NCI-H146 (cell line): ENCODE data around the gene HOXC5.

Experiments
- DNase-seq: peaks from one replicate; lab custom pipeline; 2025; lab: John Stamatoyannopoulos, UW

HOXC5 gene

GRCh38 chr12:54032627-54033100 is at the start of gene HOXC5:
Gene HOXC5, plus strand, starts transcription at chr12:54033050. Its CDS starts 73 bp downstream, at chr12:54033123.
- DNase-seq = peak; percentile 60

DNA sequence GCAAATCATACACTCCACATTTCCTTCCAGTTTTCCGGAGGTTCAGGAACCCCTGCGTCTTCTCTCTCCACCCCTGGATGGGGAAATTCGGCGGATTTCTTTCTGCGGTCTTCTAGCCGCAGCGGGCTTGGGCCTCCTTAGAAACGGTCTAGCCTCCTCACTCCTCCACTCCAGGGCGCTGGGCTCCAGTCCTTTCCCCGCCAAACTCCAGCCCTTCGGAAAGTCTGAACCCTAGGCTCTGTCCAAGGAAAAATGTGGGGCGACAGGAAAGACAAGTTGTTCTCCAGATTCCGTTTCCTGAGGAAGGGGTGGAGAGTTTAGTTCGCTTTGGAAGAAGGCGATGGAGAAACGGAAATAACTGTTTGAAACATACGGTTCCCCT is 49.3 kb upstream of the HOXC5 start:
- no peak for DNase-seq

DNA sequence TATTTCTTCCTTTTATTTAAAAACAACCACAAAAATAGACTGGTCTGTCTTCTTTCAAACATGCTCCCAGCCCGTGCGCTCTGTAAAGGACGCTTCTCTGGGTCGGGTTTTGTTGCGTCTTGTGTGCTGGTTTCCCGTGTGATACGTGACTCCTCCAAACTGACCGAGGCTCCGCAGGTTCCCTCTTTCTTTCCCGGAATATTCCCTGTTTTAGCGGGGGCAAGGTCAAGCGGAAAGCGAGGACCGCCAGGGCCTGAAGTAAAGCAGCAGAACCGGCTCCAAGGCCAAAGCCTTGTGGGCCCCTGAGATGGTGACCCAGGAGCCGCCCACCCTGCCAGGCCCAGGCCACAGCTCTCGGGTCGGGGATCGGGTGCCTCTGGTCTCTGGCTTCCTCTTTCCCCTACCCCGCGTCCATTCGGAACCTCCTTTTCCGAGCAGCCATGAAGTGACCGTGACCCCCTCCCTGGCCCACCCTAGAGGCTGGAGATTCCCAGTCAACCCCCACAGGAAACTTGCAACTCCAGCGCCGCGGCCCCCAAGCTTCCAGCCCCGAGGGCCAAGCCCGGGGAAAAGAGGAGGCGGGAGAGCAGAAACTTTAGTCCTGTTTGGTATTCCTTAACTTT is 48.8 kb upstream of the HOXC5 start:
- DNase-seq = no peak

DNA sequence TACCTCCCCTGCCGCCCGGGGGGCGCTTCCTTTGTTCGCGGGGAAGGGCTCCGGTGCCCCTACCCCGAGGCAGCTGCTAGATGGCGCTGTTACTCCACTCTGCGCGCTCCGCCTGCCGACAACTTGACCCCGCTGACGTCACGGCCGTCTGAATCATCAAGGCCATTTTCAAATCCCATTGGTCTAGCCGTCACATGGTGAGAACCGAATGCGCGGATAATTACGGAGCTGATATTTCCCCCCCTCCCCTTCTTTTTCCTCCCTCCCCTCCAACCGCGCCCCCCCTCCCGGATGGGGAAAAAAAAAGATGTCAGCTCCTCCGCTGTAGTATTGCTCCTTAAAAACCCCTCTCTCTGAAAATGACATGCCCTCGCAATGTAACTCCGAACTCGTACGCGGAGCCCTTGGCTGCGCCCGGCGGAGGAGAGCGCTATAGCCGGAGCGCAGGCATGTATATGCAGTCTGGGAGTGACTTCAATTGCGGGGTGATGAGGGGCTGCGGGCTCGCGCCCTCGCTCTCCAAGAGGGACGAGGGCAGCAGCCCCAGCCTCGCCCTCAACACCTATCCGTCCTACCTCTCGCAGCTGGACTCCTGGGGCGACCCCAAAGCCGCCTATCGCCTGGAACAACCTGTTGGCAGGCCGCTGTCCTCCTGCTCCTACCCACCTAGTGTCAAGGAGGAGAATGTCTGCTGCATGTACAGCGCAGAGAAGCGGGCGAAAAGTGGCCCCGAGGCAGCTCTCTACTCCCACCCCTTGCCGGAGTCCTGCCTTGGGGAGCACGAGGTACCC is 47.8 kb upstream of the HOXC5 start, which contains the start of gene HOXC10:
Gene HOXC10, plus strand, starts transcription at position 246 of the 791 bp plus-strand sequence. Its CDS starts 114 bp downstream, at position 360.
- peak; percentile 14 for DNase-seq

GRCh38 chr12:53985692-53985993 is 47.2 kb upstream of the HOXC5 start:
- no peak for DNase-seq

- no peak for DNase-seq
Observed at GRCh38 chr12:53985994-53986685, 46.7 kb upstream of the HOXC5 start.

DNA sequence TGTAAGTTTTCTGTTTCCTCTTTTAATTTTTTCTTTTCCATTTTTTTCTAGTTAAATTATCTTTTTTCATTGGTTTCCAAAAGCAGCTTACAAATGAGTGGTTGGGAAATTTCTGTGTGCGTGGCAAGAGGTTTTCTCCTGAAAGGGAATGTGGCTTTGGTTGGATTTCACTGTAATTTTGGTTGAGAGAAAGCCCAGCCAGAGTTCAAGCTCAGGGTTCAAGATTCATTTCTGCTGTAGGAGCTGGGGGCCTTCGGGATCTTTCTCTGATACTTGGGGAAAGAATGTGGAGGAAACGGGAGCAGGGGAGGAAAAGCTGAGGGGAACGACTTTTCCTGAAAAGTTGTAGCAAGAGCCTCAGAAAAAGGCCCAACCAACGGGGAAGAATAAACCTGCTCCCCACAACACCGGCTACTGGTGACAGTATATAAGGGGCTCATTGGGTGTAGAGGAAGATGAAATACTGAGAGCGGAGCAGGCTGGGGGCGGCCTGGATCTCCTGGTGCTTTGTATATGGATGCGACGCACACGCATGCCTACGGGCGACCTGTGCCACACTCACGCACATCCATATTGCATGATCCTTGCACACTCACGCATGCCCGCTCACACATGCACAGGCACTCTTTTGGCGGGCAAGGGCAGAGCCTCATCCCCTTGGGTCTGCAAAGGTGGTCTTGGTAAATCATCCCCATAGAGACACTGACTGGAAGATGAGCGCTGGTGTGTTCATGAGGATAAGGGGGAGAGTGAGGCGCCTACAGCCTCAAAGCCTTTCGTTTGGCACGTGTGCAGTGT is 46.0 kb upstream of the HOXC5 start:
- no peak for DNase-seq

GRCh38 chr12:53987787-53988230 is 45.0 kb upstream of the HOXC5 start:
- no peak for DNase-seq

- DNase-seq = no peak
Observed at GRCh38 chr12:53988541-53989226, 44.2 kb upstream of the HOXC5 start.

DNA sequence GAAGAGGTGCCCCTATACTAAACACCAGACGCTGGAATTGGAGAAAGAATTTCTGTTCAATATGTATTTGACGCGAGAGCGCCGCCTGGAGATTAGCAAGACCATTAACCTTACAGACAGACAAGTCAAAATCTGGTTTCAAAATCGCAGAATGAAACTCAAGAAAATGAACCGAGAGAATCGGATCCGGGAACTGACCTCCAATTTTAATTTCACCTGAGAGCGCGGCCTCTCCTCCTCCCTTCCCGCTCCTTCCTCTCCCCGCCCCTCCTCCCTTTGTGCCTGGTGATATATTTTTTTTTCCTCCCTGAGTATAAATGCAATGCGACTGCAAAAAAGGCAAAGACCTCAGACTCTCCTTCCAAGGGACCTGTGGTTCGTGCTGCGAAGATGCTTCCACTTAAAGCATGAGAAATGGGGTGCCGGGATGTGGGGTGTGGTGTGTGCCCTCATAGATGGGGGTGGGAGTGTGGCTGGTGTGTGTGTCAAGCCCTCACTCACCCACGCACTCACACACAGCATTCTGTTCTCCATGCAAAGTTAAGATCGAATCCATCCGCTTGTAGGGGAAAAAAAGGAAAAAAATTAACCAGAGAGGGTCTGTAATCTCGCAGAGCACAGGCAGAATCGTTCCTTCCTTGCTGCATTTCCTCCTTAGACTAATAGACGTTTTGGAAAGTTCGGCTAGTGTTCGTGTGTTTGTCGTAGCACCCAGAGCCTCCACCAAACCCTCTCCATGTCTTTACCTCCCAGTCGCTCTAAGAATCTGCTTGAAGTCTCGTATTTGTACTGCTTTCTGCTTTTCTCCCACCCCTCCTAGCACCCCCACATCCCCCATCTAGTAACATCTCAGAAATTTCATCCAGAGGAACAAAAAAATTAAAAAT is 43.4 kb upstream of the HOXC5 start:
- DNase-seq = no peak

DNA sequence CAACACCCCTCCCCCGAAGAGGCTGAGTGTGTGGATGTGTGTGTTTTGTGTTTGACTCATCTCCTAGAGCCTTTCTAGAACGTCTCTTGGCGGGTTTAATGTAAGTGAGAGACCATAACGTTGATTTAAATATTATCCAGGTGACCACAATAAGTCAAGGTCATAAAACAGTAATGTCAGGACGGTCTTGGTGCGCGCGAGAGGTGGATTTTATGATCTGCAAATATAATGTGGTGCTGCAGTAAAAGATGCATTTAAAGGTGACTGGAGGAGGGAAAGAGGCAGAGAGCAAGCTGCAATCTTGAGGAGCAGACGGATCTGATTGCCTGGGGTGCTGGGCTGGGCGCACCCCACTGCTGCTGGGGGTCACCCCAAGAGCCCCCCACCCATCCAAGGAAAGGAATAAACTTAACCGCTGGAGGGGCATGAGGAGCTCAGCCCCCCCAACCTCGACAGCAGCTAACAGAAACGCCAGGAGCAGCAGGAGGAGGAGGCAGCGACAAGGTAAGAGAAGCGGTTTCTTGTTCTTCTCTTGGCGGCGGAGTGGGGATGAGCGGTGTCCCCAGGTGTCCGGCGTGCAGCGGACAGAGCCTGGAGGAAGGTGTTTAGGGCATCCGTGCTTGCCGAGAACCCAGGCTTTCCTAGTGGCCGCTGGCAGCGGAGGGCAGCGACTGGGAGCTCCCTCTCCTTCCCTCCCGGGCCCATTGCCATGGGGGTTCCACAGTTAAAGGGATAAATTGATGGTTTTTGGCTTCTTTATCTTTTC is 42.4 kb upstream of the HOXC5 start:
- DNase-seq = no peak

DNA sequence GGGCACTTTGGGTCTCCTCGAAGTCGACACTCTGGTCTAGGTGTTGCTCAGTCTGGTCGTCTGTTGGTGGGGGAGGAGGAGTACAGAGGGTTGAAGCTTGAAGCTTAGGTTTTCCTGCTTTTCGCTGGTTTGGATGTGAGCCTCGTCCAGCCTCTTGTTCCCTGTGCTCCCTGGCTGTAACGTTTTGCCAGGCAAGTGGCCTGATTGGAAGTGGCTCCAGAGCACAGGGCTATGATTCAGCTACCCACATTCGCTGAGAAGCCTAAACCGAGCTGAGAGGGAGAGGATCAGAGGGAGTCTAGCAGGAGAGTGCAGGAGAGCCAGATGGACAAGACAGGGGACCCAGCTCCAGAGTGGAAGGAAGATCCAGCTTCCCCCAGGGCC is 41.8 kb upstream of the HOXC5 start:
- DNase-seq = no peak

DNA sequence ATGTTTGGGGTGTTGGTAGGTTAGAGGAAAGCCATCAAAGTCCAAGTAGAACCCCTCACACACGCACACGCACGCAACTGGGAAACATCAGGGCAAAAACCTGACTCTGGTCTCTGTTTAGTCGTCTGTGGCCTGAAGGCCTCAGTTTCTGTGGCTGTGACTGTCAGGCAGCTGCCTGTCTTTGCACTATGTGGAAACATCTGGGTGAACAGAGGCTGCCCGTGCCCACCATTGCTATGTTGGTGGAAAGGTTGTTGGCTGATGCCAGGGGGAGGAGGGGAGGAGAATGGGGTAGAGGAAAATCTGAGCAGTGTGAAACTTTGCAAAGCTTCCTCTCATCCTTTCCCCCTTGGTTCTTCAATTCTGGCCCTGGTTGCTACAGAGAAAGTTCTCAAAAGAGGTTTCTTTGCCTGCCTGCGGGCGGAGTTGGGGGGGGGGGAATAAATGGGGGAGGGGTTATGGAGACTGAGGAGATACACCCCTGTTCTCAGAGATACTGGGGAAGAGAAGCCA is 40.4 kb upstream of the HOXC5 start:
- DNase-seq = no peak

GRCh38 chr12:53993162-53994008 is 39.5 kb upstream of the HOXC5 start:
- no peak for DNase-seq

DNA sequence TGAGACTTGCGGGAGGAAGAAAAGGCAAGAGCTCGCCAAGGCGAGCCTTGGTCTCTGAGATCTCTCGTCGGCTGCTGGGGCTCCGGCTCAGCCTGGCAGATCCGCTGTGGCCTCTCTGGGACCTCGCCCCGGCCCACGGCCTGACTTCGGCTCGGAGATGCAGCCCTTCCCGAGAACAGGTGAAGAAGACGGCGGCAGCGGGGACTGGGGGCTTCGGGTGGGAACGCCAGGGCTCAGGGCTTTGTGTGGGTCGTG is 38.9 kb upstream of the HOXC5 start:
- DNase-seq = no peak

DNA sequence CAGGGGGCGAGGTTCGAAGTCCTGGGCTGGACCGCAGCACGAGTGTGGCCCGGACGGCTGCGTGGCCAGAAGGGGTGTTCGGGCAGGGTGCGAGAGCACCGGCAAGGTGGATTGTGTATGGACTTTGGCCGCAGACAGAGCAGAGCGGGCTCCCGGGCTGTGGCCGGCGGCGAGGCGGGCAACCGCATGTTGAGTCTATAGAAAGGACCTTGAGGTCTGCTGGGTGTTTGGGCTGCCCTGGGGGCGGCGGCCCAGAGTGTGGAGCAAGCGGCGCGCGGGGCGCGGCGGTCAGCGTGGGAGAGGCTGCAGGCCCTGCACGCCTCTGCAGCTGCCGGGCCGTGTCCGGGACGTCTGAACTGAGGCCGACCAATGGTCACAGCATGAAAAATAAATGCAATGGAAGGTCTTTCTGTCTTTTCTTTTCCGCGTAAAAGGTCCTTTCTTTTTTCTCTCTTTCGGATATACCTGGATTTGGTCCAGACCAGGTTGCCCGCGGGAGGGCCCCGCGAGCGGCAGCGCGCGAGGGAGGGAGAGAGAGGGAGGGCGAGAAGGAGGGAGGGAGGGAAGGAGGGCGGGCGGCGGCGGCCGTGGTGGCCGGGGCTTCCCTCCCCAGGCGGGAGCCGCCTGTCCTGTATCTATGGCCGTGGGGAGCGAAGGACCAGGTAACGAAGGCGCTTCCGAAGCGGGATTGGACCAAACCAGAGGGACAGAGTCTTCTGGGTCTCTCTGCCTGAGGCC is 38.4 kb upstream of the HOXC5 start:
- no peak for DNase-seq

DNA sequence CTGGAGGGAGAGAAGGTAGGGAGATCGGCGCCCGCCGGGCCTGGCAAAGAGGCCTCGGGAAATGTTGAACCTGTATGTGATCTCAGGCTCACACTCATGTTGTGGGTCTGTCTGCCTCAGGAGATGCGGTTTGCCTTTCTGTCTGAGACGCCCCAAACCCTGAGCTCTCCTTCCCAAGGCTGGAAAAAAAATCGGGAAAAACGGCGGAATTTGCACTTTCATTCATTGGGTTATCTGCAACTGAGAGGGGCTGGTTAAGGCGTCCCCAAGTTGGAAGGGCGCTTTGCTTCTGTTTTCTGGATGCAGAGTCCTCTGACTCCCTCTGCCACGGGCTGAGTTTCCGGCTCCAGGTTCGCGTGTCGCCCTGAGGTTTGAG is 37.9 kb upstream of the HOXC5 start:
- no peak for DNase-seq
